HepG2 (cell line): Measurements from ENCODE around the gene METTL27. TPM values are rescaled to one million over a fixed set of nuclear protein-coding genes. Genes with fewer than 3 reads are reported as not detected.

Experiments
- ATAD3A ChIP-seq: sonication (generic); formaldehyde crosslinking; IDR thresholded peaks from 2 replicates; pipeline ENCODE4 v1.4.0; 2020; ENCODE audit warnings: missing genetic modification reagents
- CEBPB ChIP-seq: IDR thresholded peaks from 2 replicates; pipeline ENCODE4 v1.6.1; 2011; ENCODE audit warnings: low read depth, low read length, improper control_type of control experiment, borderline replicate concordance
- E2F1 ChIP-seq: sonication (generic); formaldehyde crosslinking; IDR thresholded peaks from 2 replicates; pipeline ENCODE4 v1.5.0; 2020; ENCODE audit warnings: missing genetic modification reagents
- FOXP1 ChIP-seq, 2 experiments: fragments of 450-650 bp in 1 of 2; IDR thresholded peaks; 2 replicates each; pipeline ENCODE4 v1.6.1; 2017 to 2018; ENCODE audit warnings: antibody characterized with exemption in 1 of 2
- HMG20A ChIP-seq: IDR thresholded peaks from 2 replicates; pipeline ENCODE4 v1.6.1; 2016; ENCODE audit warnings: borderline replicate concordance
- HMGXB4 ChIP-seq, 2 experiments: sonication (generic) in 1 of 2; formaldehyde crosslinking in 1 of 2; IDR thresholded peaks; 2 replicates each; pipeline versions ENCODE4 v1.4.0 to v1.6.1; 2018 to 2020; ENCODE audit warnings: missing genetic modification reagents in 2 of 2, borderline replicate concordance in 1 of 2, low read depth in 1 of 2, mild to moderate bottlenecking in 1 of 2, missing biosample characterization in 1 of 2
- RBM22 ChIP-seq: fragments of 200-400 bp; formaldehyde crosslinking; optimal IDR thresholded peaks from 2 replicates; pipeline ENCODE3; 2017; ENCODE audit warnings: mild to moderate bottlenecking, low read length, moderate library complexity
- SNAPC2 ChIP-seq: sonication (generic); formaldehyde crosslinking; IDR thresholded peaks from 2 replicates; pipeline ENCODE4 v1.8.1; 2022; ENCODE audit warnings: mild to moderate bottlenecking, missing genetic modification reagents
- TSC22D2 ChIP-seq: sonication (generic); formaldehyde crosslinking; IDR thresholded peaks from 2 replicates; pipeline ENCODE4 v1.5.1; 2020; ENCODE audit warnings: missing genetic modification reagents, mild to moderate bottlenecking, borderline replicate concordance
- USF2 ChIP-seq, 2 experiments: sonication (generic) in 1 of 2; formaldehyde crosslinking in 1 of 2; IDR thresholded peaks; 2 replicates each; pipeline versions ENCODE4 v1.5.1 to v1.6.1; 2011 to 2020; ENCODE audit warnings: borderline replicate concordance in 1 of 2, low read depth in 1 of 2, low read length in 1 of 2, mild to moderate bottlenecking in 1 of 2, missing genetic modification reagents in 1 of 2, moderate library complexity in 1 of 2
- ZMAT3 ChIP-seq: sonication (generic); formaldehyde crosslinking; conservative IDR thresholded peaks from 2 replicates; pipeline ENCODE4 v1.7.0; 2021; ENCODE audit warnings: missing genetic modification reagents
- ZNF280D ChIP-seq: sonication (generic); formaldehyde crosslinking; IDR thresholded peaks from 2 replicates; pipeline ENCODE4 v1.5.1; 2020; ENCODE audit warnings: mild to moderate bottlenecking, missing genetic modification reagents
- ZNF281 ChIP-seq: sonication (generic); formaldehyde crosslinking; IDR thresholded peaks from 2 replicates; pipeline ENCODE4 v1.4.0; 2020; ENCODE audit warnings: missing genetic modification reagents, borderline replicate concordance
- ZNF33A ChIP-seq: sonication (generic); formaldehyde crosslinking; IDR thresholded peaks from 2 replicates; pipeline ENCODE4 v1.5.1; 2020; ENCODE audit warnings: missing genetic modification reagents, mild to moderate bottlenecking, moderate library complexity, borderline replicate concordance
- ZNF747 ChIP-seq: sonication (generic); formaldehyde crosslinking; IDR thresholded peaks from 2 replicates; pipeline ENCODE4 v1.8.1; 2023; ENCODE audit warnings: missing genetic modification reagents, mild to moderate bottlenecking, borderline replicate concordance
- polyA plus RNA-seq, 8 experiments: library from polyadenylated mRNA; depleted of rRNA in 3 of 8; stranded (reverse) in 7 of 8; unstranded in 1 of 8; fragments of >200 nt; fragmentation: Illumina TruSeq in 4 of 8; extraction: Trizol in 4 of 8; gene quantifications; 2 replicates each; pipeline versions ENCODE4 v1.2.1 to v1.2.3, GENCODE V29; 2011 to 2016; ENCODE audit warnings: low read depth in 4 of 8, missing spikeins in 1 of 8, mixed read lengths in 1 of 8; ENCODE audit not compliant: insufficient read depth in 1 of 8
- total RNA-seq, 5 experiments: library from RNA; depleted of rRNA; stranded (reverse); fragments of >200 nt; fragmentation: Illumina TruSeq; extraction: Trizol; gene quantifications; 2 replicates each; pipeline ENCODE4 v1.2.3, GENCODE V29; 2016; ENCODE audit warnings: low read depth in 1 of 5

METTL27 gene
- total and polyA plus RNA-seq, 2 of the 13 experiments (the other 11 are each of a cell fraction or from before 2014, with no cell fraction given), result 2.0 to 3.0 TPM

- TF ChIP-seq TSC22D2 (no peak), ZMAT3 (CRISPR knock-in tag) (peak; percentile 83), E2F1 (CRISPR knock-in tag) (no peak), ZNF281 (CRISPR knock-in tag) (peak; percentile 86), ZNF33A (CRISPR knock-in tag) (no peak), FOXP1 (IDR thresholded peaks at IDR 0.05) (no peak), FOXP1 (CRISPR knock-in tag; IDR thresholded peaks at IDR 0.05) (peak; percentile 60), HMGXB4 (CRISPR knock-in tag; IDR thresholded peaks at IDR 0.05; ENCODE audit: borderline replicate concordance in 1 of 2, low read depth in 1 of 2) (0 out of 4 replicates have a peak, but pooled peaks of 1 of the 2 experiments have one; percentile 36), RBM22 (no peak), SNAPC2 (no peak), ZNF747 (peak; percentile 56; the same call in 1 of the 2 replicates), CEBPB (no peak), HMG20A (CRISPR knock-in tag) (no peak), ZNF280D (CRISPR knock-in tag) (no peak), ATAD3A (no peak), USF2 (IDR thresholded peaks at IDR 0.05; ENCODE audit: low read depth, low read length) (no peak), USF2 (CRISPR knock-in tag; IDR thresholded peaks at IDR 0.05; ENCODE audit: borderline replicate concordance) (no peak)
Measured at GRCh38 chr7:73831834-73832651, 10.3 kb downstream of the METTL27 start (continued).
